OCI-LY3 (cell line): ENCODE results near the gene VWA3A.

Source experiments
- CTCF ChIP-seq: fragments of 200-600, 300-600 bp; sonication (generic); IDR thresholded peaks from 2 replicates; pipeline ENCODE4 v1.5.1; 2014; ENCODE audit warnings: antibody characterized with exemption, low read length, low read depth
- EZH2phosphoT487 ChIP-seq: fragments of 200-600 bp; shearing (Covaris generic); IDR thresholded peaks from 2 replicates; pipeline ENCODE4 v1.6.1; 2018; ENCODE audit warnings: antibody characterized with exemption, mixed run types, low read depth

DNA sequence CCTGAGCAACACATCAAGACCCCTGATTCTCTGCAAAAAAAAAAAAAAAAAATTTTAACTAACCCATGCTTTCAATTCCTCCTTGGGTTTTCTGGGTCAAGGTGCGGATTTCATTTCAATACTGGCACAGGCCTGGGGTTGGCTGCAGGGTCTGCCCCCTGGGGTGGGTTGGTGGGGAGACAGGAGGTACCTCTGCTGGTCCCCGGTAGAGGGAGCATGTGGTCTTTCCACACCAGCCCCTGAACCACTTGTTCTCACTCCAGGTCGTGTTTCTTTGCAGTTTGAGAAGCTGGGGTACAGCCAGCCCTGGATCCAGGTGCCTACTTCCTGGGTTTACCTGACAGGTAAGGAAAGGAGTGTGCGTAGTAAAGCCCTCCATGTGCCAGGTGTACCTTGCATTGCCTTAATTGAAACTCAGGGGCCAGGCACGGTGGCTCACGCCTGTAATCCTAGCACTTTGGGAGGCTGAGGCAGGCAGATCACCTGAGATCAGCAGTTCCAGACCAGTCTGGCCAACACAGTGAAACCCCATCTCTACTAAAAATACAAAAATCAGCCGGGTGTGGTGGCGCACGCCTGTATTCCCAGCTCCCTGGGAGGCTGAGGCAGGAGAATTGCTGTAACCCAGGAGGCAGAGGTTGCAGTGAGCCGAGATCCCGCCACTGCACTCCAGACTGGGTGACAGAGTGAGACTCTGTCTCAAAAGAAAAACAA, 91.7 kb downstream of the VWA3A start:
- no peak for TF ChIP-seq EZH2phosphoT487
- TF ChIP-seq CTCF: peak; percentile 66
